Mammary epithelial cell (primary cell): ENCODE results near the gene PLCH1.

Source experiments
- CTCF ChIP-seq, 2 donors: IDR thresholded peaks in 1 of 2; conservative IDR thresholded peaks in 1 of 2; 2 replicates each; pipeline ENCODE4 v1.5.1; 2011 to 2012; ENCODE audit warnings: inconsistent platforms in 2 of 2, low read length in 2 of 2, mild to moderate bottlenecking in 2 of 2, control low read depth in 1 of 2, low read depth in 1 of 2; ENCODE audit not compliant: insufficient read depth in 1 of 2; ENCODE audit errors: extremely low read depth in 1 of 2
- EZH2 ChIP-seq: IDR thresholded peaks from 2 replicates; pipeline ENCODE4 v1.6.1; 2012; ENCODE audit warnings: low read length, inconsistent platforms, borderline replicate concordance

GRCh38 chr3:155404486-155404885 lies 340.4 kb downstream of the PLCH1 start:
- TF ChIP-seq CTCF (conservative IDR thresholded peaks at IDR 0.05 in 1 of 2, IDR thresholded peaks at IDR 0.05 in 1 of 2; ENCODE audit: extremely low read depth in 1 of 2, insufficient read depth in 1 of 2, low read depth in 1 of 2, low read length in 2 of 2) (no peak), EZH2 (no peak)
